K562 (cell line): ENCODE results near the gene TMEM168. TPM values are rescaled to one million over a fixed set of nuclear protein-coding genes. Genes with fewer than 3 reads are reported as not detected.

Experiments used
- DIDO1 ChIP-seq: fragments of 450-650 bp; IDR thresholded peaks from 2 replicates; pipeline ENCODE4 v1.6.1; 2016; ENCODE audit warnings: low read depth, missing biosample characterization, missing genetic modification characterization
- JUNB ChIP-seq: fragments of 450-650 bp; formaldehyde crosslinking; conservative IDR thresholded peaks from 2 replicates; pipeline ENCODE4 v1.4.0; 2020; ENCODE audit warnings: mild to moderate bottlenecking
- LEF1 ChIP-seq: fragments of 450-650 bp; IDR thresholded peaks from 2 replicates; pipeline ENCODE4 v1.6.1; 2016; ENCODE audit warnings: mild to moderate bottlenecking
- PHF20 ChIP-seq: fragments of 450-650 bp; IDR thresholded peaks from 2 replicates; pipeline ENCODE4 v1.6.1; 2018; ENCODE audit not compliant: partially characterized antibody
- POLR2H ChIP-seq: IDR thresholded peaks from 2 replicates; pipeline ENCODE4 v1.6.1; 2016; ENCODE audit warnings: missing genetic modification characterization, low read depth, mild to moderate bottlenecking, control low read depth, missing compliant biosample characterization, moderate library complexity
- PTRF ChIP-seq: fragments of 450-650 bp; IDR thresholded peaks from 2 replicates; pipeline ENCODE4 v1.6.1; 2016; ENCODE audit warnings: mild to moderate bottlenecking, missing genetic modification characterization, missing compliant biosample characterization
- RFX1 ChIP-seq: fragments of 450-650 bp; IDR thresholded peaks from 2 replicates; pipeline ENCODE4 v1.6.1; 2016; ENCODE audit warnings: mild to moderate bottlenecking, moderate library complexity
- RNF2 ChIP-seq: sonication (generic); IDR thresholded peaks from 2 replicates; pipeline ENCODE4 v1.6.1; 2016
- SRSF1 ChIP-seq: fragments of 200-400 bp; formaldehyde crosslinking; IDR thresholded peaks from 2 replicates; pipeline ENCODE4 v1.6.1; 2017; ENCODE audit warnings: mild to moderate bottlenecking, low read depth, low read length, moderate library complexity
- TSC22D4 ChIP-seq: fragments of 450-650 bp; IDR thresholded peaks from 2 replicates; pipeline ENCODE4 v1.6.1; 2016; ENCODE audit warnings: missing genetic modification characterization, missing biosample characterization, control low read depth
- YBX1 ChIP-seq: fragments of 450-650 bp; IDR thresholded peaks from 2 replicates; pipeline ENCODE4 v1.7.1; 2016; ENCODE audit warnings: mild to moderate bottlenecking
- ZKSCAN8 ChIP-seq: fragments of 200-800 bp; sonication (Bioruptor generic); IDR thresholded peaks from 2 replicates; pipeline ENCODE4 v1.6.1; 2016; ENCODE audit warnings: missing genetic modification characterization, missing compliant biosample characterization
- ZNF146 ChIP-seq: IDR thresholded peaks from one replicate; pipeline ENCODE4 v1.6.1; 2018; ENCODE audit warnings: missing compliant biosample characterization; ENCODE audit not compliant: unreplicated experiment
- ZNF589 ChIP-seq: fragments of 200-800 bp; sonication (Bioruptor generic); IDR thresholded peaks from 2 replicates; pipeline ENCODE4 v1.6.1; 2016; ENCODE audit warnings: low read depth, missing genetic modification characterization, missing compliant biosample characterization
- polyA plus RNA-seq, 8 experiments: library from polyadenylated mRNA; depleted of rRNA in 4 of 8; stranded (reverse) in 5 of 8; unstranded in 3 of 8; fragments of >200 nt; fragmentation: Nextera tagmentation in 2 of 8; fragmentation: Illumina TruSeq in 1 of 8; extraction: Ambion mirVana in 2 of 8; extraction: Trizol in 1 of 8; gene quantifications; 2 replicates each; pipeline versions ENCODE4 v1.2.1 to v1.2.3, GENCODE V29; 2011 to 2014; ENCODE audit warnings: inconsistent platforms in 1 of 8, missing spikeins in 1 of 8
- total RNA-seq, 7 experiments: library from RNA; depleted of rRNA in 6 of 7; stranded (reverse); fragments of >200 nt in 6 of 7; fragmentation: Illumina TruSeq in 2 of 7; extraction: Trizol in 2 of 7; gene quantifications; 2 replicates each; pipeline versions ENCODE4 v1.2.1 to v1.2.3, GENCODE V29; 2011 to 2021; ENCODE audit warnings: low replicate concordance in 1 of 7
- TF ChIP-seq, protein P1 (sequence below): fragments of 450-650 bp; formaldehyde crosslinking; IDR thresholded peaks from 2 replicates; pipeline ENCODE4 v1.4.0; 2022; ENCODE audit warnings: mild to moderate bottlenecking, moderate library complexity
- TF ChIP-seq, protein P2 (sequence below): fragments of 450-650 bp; IDR thresholded peaks from 2 replicates; pipeline ENCODE4 v1.6.1; 2014; ENCODE audit warnings: low read depth, mild to moderate bottlenecking, moderate library complexity, borderline replicate concordance
- TF ChIP-seq, protein P3 (sequence below), 2 experiments: fragments of 450-650 bp in 1 of 2; IDR thresholded peaks; 2 replicates each; pipeline ENCODE4 v1.6.1; 2011 to 2017; ENCODE audit warnings: low read depth in 2 of 2, antibody characterized with exemption in 1 of 2, borderline replicate concordance in 1 of 2, low read length in 1 of 2, mild to moderate bottlenecking in 1 of 2, mixed read lengths in 1 of 2; ENCODE audit not compliant: control insufficient read depth in 1 of 2
- TF ChIP-seq, protein P4 (sequence below), 2 experiments: fragments of 450-650 bp; conservative IDR thresholded peaks; 2 replicates each; pipeline ENCODE4 v1.6.1; 2017; ENCODE audit warnings: mild to moderate bottlenecking in 2 of 2, moderate library complexity in 2 of 2
- TF ChIP-seq, protein P5 (sequence below): fragments of 250-450 bp; sonication (Bioruptor Pico); IDR thresholded peaks from 2 replicates; pipeline ENCODE4 v1.8.0; 2022; ENCODE audit warnings: inconsistent platforms

Gene TMEM168
- total and polyA plus RNA-seq, 9 of the 15 experiments (the other 6 are each of a cell fraction or from before 2014, with no cell fraction given): 19.7 to 50.7 (median 25.4) TPM

DNA sequence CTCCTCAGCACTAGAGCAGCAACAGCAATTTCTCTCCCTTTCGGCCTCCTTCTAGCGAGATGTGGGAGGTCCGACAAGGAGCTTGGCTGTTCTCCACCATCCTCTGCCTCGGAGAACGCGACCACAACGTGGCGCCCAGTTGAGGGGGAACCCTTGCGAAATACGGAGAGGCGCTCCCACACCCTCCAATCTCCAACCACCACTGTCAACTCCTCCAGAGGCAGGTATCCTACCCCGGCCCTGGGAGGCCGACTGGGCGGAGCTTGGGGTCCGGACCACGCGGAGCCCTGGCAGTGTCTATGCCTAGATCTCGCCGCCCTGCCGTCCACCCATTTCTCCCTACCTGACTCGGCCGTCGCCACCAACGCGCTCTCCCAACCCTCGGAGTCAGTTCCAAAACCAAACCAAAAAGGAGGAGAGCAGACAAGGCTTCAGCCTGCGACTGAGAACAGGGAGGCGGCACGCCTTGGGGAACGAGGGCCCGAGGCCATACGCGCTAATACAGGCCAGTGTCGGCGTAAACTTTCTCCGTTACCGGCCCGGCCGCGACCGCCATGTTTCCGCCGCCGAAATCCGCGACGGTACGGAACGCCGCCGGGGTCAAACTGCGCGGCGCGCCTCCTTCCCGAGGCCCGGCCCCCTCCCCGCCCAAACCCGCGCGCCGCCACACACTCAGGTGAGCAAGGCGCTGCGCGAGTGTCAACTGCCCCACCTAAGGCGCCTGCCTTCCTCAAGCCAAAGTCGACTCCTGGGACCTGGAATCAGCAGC, at the start of gene TMEM168 (continued):
- TF ChIP-seq YBX1 (no peak), RNF2 (peak; percentile 62), POLR2H (tag) (peak; percentile 91), PTRF (tag) (no peak), LEF1 (0 out of 2 replicates have a peak, but pooled peaks have one; percentile 33), SRSF1 (0 out of 2 replicates have a peak, but pooled peaks have one; percentile 91), DIDO1 (tag) (peak; percentile 73), ZKSCAN8 (no peak; the same call in 1 of the 2 replicates), PHF20 (peak; percentile 93), ZNF589 (no peak), JUNB (CRISPR knock-in tag) (no peak), ZNF146 (CRISPR knock-in tag) (no peak), TSC22D4 (no peak), RFX1 (no peak)
- TF ChIP-seq, protein P1, sequence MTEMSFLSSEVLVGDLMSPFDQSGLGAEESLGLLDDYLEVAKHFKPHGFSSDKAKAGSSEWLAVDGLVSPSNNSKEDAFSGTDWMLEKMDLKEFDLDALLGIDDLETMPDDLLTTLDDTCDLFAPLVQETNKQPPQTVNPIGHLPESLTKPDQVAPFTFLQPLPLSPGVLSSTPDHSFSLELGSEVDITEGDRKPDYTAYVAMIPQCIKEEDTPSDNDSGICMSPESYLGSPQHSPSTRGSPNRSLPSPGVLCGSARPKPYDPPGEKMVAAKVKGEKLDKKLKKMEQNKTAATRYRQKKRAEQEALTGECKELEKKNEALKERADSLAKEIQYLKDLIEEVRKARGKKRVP (CRISPR knock-in tag): peak; percentile 17; the same call in 1 of the 2 replicates
- TF ChIP-seq, protein P2, sequence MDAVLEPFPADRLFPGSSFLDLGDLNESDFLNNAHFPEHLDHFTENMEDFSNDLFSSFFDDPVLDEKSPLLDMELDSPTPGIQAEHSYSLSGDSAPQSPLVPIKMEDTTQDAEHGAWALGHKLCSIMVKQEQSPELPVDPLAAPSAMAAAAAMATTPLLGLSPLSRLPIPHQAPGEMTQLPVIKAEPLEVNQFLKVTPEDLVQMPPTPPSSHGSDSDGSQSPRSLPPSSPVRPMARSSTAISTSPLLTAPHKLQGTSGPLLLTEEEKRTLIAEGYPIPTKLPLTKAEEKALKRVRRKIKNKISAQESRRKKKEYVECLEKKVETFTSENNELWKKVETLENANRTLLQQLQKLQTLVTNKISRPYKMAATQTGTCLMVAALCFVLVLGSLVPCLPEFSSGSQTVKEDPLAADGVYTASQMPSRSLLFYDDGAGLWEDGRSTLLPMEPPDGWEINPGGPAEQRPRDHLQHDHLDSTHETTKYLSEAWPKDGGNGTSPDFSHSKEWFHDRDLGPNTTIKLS: peak; percentile 85; the same call in 1 of the 2 replicates
- TF ChIP-seq, protein P3, sequence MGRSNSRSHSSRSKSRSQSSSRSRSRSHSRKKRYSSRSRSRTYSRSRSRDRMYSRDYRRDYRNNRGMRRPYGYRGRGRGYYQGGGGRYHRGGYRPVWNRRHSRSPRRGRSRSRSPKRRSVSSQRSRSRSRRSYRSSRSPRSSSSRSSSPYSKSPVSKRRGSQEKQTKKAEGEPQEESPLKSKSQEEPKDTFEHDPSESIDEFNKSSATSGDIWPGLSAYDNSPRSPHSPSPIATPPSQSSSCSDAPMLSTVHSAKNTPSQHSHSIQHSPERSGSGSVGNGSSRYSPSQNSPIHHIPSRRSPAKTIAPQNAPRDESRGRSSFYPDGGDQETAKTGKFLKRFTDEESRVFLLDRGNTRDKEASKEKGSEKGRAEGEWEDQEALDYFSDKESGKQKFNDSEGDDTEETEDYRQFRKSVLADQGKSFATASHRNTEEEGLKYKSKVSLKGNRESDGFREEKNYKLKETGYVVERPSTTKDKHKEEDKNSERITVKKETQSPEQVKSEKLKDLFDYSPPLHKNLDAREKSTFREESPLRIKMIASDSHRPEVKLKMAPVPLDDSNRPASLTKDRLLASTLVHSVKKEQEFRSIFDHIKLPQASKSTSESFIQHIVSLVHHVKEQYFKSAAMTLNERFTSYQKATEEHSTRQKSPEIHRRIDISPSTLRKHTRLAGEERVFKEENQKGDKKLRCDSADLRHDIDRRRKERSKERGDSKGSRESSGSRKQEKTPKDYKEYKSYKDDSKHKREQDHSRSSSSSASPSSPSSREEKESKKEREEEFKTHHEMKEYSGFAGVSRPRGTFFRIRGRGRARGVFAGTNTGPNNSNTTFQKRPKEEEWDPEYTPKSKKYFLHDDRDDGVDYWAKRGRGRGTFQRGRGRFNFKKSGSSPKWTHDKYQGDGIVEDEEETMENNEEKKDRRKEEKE (IDR thresholded peaks at IDR 0.05; ENCODE audit: borderline replicate concordance in 1 of 2, control insufficient read depth in 1 of 2, low read depth in 2 of 2, low read length in 1 of 2): peak in 1 of 2 experiments; percentile 14; a peak in 1 of 4 replicates
- TF ChIP-seq, protein P4, sequence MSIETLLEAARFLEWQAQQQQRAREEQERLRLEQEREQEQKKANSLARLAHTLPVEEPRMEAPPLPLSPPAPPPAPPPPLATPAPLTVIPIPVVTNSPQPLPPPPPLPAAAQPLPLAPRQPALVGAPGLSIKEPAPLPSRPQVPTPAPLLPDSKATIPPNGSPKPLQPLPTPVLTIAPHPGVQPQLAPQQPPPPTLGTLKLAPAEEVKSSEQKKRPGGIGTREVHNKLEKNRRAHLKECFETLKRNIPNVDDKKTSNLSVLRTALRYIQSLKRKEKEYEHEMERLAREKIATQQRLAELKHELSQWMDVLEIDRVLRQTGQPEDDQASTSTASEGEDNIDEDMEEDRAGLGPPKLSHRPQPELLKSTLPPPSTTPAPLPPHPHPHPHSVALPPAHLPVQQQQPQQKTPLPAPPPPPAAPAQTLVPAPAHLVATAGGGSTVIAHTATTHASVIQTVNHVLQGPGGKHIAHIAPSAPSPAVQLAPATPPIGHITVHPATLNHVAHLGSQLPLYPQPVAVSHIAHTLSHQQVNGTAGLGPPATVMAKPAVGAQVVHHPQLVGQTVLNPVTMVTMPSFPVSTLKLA (conservative IDR thresholded peaks at IDR 0.05): peak; percentile 89 to 94
- TF ChIP-seq, protein P5, sequence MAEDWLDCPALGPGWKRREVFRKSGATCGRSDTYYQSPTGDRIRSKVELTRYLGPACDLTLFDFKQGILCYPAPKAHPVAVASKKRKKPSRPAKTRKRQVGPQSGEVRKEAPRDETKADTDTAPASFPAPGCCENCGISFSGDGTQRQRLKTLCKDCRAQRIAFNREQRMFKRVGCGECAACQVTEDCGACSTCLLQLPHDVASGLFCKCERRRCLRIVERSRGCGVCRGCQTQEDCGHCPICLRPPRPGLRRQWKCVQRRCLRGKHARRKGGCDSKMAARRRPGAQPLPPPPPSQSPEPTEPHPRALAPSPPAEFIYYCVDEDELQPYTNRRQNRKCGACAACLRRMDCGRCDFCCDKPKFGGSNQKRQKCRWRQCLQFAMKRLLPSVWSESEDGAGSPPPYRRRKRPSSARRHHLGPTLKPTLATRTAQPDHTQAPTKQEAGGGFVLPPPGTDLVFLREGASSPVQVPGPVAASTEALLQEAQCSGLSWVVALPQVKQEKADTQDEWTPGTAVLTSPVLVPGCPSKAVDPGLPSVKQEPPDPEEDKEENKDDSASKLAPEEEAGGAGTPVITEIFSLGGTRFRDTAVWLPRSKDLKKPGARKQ (CRISPR knock-in tag): no peak
